Astrocyte (in vitro differentiated cells and primary cell): Measurements from ENCODE around the gene DSG1.

Experiments used
- CTCF ChIP-seq: IDR thresholded peaks from 2 replicates; pipeline ENCODE4 v1.5.1; 2011; ENCODE audit warnings: low read depth, mild to moderate bottlenecking, inconsistent platforms, low read length, moderate library complexity; ENCODE audit not compliant: insufficient read depth
- EZH2 ChIP-seq: IDR thresholded peaks from 2 replicates; pipeline ENCODE4 v1.6.1; 2012; ENCODE audit warnings: mild to moderate bottlenecking, low read length, inconsistent platforms; ENCODE audit not compliant: insufficient read depth

GRCh38 chr18:31281437-31281836, 36.5 kb upstream of the DSG1 start:
- TF ChIP-seq CTCF (no peak), EZH2 (no peak)
